Pulmonary artery endothelial cell (primary cell): ENCODE results near the gene USH2A. TPM values are rescaled to one million over a fixed set of nuclear protein-coding genes. Genes with fewer than 3 reads are reported as not detected.
"Not testable (repeated sequence)": the region's sequence is repeated elsewhere in the genome, so short reads cannot be mapped to it uniquely, and the experiment has no call there.

Experiments
- DNase-seq: peaks from one replicate; pipeline ENCODE4 v3.0.0-alpha.2; 2011; ENCODE audit warnings: low read depth, low spot score
- total RNA-seq: library from RNA; depleted of rRNA; stranded (reverse); fragments of >200 nt; gene quantifications from 2 replicates; pipeline ENCODE4 v1.2.3, GENCODE V29; 2014

Gene USH2A
- total RNA-seq, 1 donor from 2014 or later = not detected

DNA sequence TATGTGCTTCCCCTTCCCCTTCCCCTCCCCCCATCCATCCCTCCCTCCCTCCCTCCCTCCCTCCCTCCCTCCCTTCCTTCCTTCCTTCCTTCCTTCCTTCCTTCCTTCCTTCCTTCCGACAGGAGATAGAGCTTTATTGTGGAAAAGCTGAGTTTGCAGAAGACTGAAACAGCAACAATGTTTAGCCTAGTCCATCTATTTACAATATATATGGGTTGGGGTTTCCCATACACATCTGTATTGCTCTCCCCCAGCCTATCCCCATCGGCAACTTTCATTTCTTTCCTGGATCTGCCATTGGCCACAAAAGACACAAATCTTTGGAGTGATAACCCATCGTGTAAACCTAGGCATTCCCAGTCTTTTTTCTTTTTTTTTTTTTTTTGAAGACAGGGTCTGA lies 222.3 kb downstream of the USH2A start:
- DNase-seq = no peak

DNA sequence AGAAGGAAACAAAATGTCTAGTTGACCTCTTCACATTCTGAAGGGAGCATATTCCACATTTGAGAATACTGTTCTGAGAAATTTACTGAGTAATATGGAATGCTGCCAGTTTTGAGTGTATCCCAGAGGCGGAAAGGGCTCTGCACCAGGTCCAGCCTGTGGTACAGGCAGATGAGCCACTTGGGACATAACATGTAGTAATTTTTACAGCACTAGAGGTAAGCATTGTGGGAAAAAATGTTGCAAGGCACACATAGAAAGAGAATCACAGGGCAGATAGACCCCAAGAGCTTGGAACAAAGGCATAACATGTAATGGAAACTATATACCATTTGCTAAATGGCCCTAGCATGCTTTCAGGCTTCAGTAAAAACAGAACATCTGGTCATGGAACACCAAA lies 228.5 kb downstream of the USH2A start:
- no peak for DNase-seq

DNA sequence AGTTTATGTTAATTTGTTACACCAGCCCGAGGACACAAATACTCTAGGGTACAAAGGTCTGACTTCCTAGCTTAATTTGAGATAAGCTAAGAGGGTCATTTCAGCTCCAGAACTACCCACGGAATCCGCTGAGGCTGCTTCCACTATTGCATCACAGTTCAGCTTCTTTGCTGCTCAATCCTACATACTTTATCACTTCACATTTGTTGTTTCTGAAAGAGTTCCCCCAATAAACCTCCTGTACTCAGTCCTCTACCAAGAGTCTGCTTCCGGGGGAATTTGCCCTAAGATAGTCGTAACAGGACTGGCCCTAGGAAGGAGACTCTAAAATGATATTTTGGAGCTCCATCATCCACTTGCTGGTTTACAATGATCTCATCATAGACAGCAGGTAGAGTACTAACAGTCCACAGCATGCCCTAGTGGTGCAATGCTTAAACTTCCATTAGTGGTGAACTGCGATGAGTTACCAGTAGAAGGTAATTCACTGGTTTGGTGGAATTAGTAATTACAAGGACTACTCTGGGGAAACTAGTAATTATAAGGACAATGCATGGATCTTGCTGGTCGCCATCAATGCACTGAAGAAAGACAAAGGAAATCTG lies 229.3 kb downstream of the USH2A start:
- DNase-seq = no peak

DNA sequence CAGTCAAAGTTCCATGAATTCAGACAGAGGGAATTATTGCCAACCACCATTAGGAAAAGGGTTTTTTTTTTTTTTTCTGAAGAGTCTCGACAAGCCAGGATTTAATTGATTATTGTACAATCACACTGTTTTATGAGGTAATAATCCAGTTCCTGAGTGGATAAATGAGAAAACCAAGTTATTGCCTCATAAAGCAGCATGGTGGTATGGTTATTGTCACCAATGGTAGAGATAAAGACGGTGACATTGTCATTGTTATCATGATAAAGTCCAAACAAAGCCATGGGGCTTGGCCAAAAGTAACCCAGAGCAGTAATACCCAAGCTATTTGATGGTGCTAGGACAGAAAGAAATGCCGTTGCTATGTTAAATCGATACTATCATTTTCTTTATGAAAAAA lies 232.8 kb downstream of the USH2A start:
- no peak for DNase-seq

DNA sequence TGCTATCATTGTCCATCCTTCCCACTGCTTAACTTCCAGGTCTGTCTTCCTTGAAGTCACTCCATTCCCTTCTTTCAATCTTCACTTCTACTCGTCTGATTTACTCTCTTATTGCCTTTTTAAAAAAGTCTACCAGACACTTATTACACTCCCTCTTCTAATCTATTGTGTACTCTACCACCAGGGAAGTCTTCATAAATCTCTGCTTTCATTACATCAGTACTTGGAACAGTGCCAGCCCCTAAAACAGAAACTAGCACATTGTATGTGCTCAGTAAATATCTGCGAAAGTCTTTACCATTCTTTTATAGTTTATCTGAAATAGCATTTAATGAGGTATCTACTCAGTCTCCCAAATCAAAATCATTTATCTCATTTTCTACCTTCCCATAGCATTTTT lies 236.4 kb downstream of the USH2A start:
- DNase-seq = no peak

DNA sequence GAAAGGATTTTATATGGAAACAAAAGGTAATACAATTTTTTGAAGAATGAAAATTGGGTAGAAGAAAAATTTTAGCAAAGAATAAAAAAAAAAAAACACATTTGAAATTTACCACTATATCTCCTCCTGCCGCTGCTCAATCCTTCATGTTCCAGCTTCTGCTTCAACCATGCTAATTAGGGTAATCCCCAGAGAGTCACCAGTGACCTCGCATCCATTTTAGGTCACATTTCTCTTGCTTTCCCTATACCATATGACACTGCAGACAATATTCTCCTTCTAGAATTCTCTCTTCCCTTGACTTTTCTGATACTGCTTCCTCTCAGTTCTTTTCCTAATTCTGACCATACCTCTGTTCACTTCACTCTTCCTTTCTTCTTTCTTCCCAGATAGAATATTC lies 237.1 kb downstream of the USH2A start:
- no peak for DNase-seq

DNA sequence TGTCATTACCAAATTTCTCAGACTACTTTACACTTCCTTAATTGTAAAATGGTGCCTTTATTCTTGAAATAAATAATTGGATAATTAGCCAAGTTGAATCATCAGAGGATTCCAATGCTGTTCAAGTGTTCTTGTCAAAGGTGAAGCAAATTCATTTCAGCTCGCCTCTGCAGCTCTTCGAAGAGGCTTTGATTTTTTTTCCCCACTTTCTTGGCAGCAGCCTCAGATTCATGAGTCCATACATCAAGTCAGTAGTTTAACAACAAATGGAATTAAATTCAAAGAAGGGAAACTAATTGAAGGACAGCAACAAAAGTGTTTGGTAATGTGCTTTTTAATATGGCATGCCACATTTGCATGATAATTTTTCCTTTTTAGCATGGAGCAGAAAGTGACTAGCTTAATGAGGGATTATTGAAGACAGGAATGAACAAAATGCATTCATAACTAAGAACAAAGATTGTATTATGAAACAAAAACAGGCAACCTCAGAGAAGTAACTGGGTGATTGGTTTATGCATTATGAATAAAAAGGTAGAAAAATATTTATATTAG lies 239.0 kb downstream of the USH2A start:
- no peak for DNase-seq

DNA sequence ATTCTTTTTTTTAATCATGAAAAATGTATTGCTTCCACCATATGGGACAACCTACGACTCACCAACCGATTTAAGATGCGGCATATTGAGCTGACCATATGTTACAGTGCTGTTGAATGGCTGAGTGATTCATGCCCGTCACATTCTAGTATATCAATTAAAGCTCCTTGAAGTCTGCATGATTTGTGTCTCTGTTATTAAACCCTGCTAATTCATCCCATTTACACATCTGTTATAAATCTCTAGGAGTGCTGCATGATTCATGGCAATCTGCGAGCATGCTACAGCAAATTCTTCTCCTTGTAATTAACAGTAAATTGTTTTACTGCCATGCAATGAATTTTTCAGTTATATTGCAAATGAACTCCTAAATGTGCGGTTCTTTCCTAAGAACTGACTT lies 239.8 kb downstream of the USH2A start:
- no peak for DNase-seq

DNA sequence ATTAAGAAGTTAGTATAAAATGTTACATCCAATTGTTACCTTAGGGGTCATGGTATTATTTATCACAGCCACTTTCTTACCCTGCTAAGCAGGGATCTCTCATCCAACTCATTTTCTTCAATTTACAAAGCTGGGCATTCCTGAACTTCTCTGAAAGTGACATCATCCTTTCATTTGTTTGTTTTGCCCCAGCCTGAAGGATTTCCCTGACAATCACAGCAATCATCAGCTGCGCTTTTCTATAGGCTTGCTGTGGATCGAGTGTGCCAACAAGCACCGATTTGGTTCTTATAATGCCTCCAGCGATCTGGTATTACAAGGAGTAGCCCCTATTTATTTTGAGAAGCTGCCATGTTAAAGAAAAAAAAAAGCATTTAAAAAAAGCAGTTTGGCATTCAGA lies 240.2 kb downstream of the USH2A start:
- DNase-seq = no peak

DNA sequence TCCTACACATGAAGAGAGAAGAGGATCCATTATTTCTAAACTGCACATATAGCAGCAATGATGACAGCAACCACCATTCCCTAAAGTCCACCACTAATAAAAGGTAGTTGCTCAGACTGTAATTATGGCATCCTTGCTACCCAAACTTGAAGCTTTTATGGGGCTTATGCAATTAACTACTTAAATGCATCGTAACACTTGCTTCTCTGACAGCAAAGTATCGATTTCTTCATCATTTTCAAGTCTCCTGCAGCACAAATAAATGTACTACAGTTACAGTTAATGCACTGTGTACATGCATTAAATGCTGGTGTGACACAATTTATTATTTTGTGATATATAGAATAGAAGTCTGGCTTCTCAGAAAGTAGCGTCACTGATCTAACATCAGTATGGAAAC lies 241.7 kb downstream of the USH2A start:
- no peak for DNase-seq

DNA sequence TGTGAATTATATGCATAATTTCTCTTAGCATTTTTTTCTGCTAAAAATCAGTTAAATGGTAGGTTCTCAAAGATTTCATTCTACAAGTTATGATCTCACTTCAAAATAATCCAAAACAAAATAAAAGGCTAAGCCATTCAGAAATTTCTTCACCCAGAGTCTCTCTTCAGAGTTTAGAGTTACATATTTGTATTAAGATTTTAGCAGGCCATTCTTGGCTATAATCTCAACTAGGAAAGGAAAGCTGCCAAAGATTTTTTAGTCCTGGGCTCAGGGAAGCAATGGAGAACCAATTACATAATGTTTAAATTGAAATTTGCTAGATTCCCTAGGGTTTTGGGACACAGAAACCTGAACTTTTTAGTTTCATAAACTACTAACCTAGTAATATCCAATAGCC lies 245.0 kb downstream of the USH2A start:
- DNase-seq = no peak

DNA sequence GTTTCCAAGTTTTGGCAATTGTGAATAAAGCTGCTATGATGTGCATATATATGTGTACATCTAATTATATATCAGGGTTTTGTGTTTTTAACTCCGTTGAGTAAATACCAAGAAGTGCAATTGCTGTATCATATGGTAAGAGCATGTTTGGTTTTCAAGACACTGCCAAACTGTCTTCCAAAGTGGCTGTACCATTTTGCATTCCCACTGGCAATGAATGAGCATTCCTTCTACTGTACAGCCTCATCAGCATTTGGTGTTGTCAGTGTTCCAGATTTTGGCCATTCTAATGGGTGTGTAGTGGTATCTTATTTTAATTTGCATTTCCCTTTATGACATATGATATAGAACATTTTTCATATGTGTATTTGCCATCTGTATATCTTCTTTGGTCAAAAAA lies 246.3 kb downstream of the USH2A start:
- DNase-seq = no peak

DNA sequence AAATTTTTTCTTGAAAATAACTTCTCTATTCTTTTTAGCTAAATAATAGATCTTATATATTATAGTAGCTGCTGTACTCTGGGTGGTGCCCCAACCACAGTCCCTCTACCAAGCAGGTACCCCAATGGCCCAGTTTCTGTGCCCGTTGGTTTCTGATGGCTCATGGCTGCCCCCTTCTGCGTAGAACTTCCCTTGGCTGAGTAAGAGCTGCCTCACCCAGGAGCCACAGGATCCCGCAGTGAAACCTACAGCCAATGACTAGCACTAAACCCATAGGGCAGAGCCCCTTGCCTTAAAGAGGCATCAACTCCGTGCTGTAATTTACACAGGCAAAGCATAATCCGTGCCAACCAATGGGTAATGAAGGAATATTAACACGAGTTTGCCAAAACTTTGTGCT lies 247.5 kb downstream of the USH2A start:
- DNase-seq = no peak

DNA sequence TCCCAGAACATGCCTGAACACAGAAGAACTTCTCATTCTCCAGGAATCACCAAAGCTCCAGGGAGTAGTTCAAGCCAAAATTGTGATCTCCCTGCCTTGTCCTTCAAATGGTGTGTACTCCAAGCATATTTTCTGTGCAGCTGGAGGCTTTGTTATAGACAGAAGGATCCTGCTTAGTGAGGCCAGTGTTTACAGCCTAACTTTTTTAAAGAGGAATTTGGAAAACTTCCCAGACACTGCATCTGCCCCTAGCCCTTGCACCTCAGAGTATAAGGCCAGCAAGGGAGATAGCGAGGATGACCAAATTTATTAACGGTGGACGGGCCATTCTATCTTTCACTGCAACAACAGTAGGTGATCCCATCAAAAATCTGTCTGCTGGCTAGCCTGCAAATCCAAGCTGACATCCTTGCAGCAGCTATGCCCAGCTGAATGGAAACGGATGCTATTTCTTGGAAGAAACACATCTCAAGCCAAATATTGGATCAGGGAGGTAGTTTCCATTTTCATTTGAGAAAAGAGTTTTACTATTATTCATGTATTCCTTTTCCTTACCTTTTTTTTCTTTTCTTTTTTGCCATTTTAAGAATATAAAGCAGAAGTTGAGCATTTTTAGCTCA lies 249.8 kb downstream of the USH2A start:
- DNase-seq = no peak

DNA sequence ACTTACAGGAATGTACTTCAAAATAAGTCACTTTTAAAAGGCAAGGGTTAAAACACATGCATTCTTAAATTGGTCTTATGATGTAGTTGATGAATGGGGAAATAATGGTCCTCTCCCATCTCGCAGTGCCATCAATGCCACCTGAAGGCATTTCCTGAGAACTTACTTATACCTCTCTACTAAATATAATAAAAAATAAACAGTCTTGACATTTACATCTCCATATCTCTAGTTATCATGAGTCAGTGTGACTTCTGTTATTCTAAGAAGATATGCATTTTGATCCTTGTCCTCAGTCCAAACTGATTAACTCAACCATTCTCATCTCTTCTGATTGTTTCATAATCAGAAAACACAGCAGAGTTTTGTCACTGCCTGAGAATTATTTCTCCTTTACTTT lies 253.9 kb downstream of the USH2A start:
- no peak for DNase-seq

DNA sequence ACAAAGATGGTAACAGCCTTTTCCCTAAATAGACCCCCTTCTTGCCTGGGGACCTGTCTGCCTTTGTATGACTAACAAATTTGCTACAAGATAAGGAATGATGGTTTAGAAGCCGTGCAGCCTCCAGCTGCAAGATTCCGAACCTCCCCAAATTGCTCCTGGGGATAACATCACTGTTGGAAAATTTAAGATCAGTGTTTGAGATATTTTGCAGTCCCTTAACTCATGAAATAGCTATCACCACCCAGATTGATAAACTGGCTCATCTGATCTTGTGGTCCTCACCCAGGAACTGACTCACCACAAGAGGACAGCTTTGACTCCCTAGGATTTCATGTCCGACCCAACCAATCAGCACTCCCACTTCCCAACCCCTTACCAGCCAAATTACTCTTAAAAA lies 254.7 kb downstream of the USH2A start:
- DNase-seq = no peak

DNA sequence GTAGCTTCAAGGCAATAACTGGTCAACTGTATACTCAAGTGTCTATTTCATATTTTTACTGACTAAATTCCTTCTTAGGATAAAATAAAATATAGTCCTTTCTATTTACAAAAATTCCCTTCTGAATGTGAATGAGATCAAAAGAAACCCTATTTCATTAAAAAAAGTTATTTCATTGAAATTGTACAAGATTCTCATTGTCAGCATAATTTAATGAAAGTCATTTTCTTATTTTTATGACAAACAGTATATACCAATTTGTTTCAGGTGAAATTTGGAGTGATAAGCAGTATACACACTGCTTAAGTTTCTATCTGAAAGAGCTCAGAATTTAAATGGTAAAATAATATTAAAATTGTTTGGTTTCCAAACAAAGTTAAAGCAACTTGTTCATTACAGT lies 269.2 kb downstream of the USH2A start:
- DNase-seq = no peak

DNA sequence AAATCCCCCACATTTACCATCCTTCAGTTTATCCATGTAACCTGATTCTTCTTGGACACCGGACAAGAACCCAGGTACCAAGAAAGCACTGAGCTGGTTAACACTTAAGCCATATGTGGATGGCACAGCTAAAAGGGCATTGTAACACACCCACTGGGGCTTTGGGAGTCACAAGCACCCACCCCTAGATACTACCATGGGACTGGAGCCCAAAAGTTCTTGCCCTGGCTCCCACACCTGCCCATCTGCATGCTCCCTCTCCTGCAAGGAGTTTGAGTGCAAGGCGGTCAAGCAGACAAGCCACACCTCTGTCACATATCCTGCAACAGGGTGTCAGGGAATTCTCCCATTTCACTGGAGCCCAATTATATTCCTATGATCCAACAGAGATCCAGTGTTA lies 270.1 kb downstream of the USH2A start:
- DNase-seq = no peak

DNA sequence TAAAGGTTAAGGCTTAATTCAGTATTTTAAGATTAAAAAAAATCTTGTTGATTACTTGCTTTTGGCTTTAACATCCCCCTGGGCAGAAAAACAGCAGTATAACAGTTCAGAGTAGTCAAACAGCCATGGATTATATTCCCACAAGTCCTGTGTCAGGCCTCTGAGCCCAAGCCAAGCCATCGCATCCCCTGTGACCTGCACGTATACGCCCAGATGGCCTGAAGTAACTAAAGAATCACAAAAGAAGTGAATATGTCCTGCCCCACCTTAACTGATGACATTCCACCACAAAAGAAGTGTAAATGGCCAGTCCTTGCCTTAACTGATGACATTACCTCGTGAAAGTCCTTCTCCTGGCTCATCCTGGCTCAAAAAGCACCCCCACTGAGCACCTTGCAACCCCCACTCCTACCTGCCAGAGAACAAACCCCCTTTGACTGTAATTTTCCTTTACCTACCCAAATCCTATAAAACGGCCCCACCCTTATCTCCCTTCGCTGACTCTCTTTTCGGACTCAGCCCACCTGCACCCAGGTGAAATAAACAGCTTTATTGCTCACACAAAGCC lies 277.7 kb downstream of the USH2A start:
- DNase-seq = not testable (repeated sequence)

DNA sequence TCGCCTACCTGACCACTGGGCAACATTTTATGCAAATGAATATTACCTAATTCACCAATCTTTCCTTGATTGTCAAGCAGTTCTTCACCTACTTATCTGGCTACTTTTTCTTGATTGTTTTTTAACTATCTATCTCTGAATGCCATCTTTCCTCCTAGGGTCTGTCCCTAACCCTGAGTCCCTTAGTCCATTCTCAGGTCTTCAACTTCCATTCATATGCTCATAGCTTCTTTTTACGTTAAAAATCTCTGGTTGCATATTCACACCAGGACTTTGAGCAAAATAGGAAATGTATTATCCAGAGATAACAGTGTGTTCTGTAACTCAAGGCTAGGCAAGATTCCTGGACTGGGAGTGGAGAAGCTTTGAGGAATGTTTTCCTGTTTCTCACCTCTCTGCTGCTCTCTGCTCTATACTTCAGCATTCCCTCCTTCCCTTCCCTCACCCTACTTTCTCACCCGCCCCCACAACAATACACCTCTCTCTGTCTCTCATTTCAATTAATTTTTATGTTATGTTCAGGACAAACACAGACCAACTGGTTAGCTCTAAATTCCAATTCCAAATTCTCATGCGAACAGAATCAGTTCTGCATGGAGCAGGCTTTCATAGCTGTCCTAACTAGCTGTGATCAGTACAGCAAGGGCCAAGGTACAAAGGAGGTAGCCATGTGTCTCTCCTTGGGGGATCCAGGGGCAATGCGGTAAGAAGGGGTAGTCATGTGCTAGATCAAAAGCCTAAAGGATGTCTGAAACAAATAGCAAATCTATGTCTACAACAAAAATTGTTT lies 278.4 kb downstream of the USH2A start:
- DNase-seq = no peak

DNA sequence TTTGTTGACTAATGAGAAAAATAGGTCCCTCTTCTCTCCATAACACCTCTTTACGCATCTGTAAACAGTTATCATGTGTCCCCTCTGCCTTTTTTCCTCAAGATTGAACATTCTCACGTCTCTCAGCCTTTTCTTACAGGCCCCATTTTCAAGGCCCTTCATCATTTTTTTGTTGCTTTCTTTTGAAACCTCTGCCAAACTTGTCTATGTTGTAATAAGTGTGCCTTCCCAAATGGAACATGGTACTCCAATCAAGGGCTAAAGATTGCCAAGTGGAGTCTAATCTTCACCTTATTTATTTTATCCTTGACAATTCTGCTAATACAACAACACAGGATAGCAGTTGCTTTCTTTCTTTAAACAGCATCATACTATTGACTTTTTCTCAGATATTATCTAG lies 280.3 kb downstream of the USH2A start:
- DNase-seq = no peak
